ENCODE results near the gene NDUFB7.

- TF ChIP-seq EZH2 (IDR thresholded peaks at IDR 0.05; ENCODE audit: insufficient read depth, poor library complexity, severe bottlenecking) (no peak), EZH2phosphoT487 (IDR thresholded peaks at IDR 0.05; ENCODE audit: insufficient read depth, low read depth) (no peak)
These were observed 13.3 kb downstream of the NDUFB7 start for GRCh38 chr19:14558370-14559066.

Data from GM23248 (cell line).